ENCODE data around the gene PHTF2.
"Not testable (repeated sequence)": the region's sequence is repeated elsewhere in the genome, so short reads cannot be mapped to it uniquely, and the experiment has no call there.

PHTF2 gene

GRCh38 chr7:77873416-77874327, 75.1 kb downstream of the PHTF2 start:
- H3K9me3 Mint-ChIP-seq, H3K4me3 Mint-ChIP-seq, H3K27ac Mint-ChIP-seq, ATAC-seq, H3K4me1 Mint-ChIP-seq, DNase-seq, H3K27me3 Mint-ChIP-seq: not testable (repeated sequence)

- no peak for DNase-seq
- H3K4me1 Mint-ChIP-seq = peaks cover 6% of the 10 kb centered on the region
- no peak for ATAC-seq
- H3K9me3 Mint-ChIP-seq = no peaks in the 10 kb centered on the region
- no peak overlapping the region for H3K27ac Mint-ChIP-seq
- H3K4me3 Mint-ChIP-seq = no peak overlapping the region
- no peaks in the 10 kb centered on the region for H3K27me3 Mint-ChIP-seq
Measured at GRCh38 chr7:77877791-77878190, 79.2 kb downstream of the PHTF2 start.

DNA sequence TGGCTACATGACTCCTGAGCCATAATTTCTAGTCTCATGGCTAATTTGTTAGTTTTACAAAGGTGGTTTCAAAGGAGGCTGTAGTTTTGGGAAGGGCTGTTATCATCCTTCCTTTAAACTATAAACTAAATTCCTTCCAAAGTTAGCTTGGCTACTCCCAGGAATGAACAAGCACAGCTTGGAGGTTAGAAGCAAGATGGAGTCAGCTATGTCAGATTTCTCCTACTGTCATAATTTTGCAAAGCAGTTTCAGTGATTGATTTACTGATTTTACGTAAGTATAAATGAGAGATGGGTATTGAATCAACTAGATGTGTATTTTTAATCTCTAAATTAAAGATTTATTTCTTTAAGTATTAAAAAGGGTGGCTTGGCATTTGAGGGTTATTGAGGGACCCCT, 79.9 kb downstream of the PHTF2 start:
- Mint-ChIP-seq H3K4me1 (peaks cover 2% of the 10 kb centered on the region), H3K9me3 (no peaks in the 10 kb centered on the region), H3K4me3 (no peak overlapping the region), H3K27me3 (no peaks in the 10 kb centered on the region), H3K27ac (no peak overlapping the region)
- DNase-seq = no peak
- ATAC-seq = no peak

DNA sequence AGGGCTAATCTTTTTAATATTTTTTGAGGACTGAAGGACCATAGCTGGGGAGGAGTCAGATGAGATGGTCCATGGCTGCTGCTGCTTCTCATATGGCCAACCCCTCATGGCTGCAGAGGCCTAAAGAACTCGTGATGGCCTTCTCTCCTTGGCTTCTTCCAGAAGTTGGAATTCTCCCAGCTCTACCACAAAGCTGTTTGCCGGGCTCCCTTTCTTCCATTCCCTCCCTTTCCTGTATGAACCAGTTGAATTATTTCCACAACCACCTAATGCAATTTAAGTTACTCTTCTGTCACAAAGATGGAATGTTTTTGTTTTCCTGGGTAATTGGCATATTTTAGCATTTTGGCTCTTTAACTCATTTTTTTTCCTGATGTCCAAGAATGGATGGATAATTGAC, 80.7 kb downstream of the PHTF2 start:
- no peak overlapping the region for H3K4me3 Mint-ChIP-seq
- H3K27ac Mint-ChIP-seq = no peak overlapping the region
- ATAC-seq (no peak), DNase-seq (no peak)
- no peaks in the 10 kb centered on the region for H3K9me3 Mint-ChIP-seq
- H3K27me3 Mint-ChIP-seq = no peaks in the 10 kb centered on the region
- H3K4me1 Mint-ChIP-seq = no peaks in the 10 kb centered on the region

DNA sequence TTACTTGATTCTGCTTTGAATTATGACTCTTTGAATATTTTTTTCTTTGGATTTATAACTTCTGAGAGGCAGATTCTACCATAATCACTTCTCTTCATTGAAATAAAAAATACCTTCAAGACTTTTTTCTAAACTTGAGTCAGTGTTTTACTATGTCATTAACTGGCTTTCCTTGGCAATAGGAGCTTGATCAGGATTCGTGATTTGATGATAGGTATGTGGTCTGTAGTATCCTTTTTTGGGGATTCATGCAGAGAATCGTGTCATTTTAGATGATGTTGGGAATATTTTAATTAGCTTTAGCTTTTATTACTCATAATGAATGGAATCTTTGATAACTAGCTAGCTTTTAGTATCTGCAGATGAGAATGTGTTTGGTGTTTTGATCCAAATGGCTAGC, 83.3 kb downstream of the PHTF2 start:
- no peaks in the 10 kb centered on the region for H3K9me3 Mint-ChIP-seq
- ATAC-seq (no peak), DNase-seq (no peak)
- H3K27me3 Mint-ChIP-seq = no peaks in the 10 kb centered on the region
- peaks cover 6% of the 10 kb centered on the region for H3K4me1 Mint-ChIP-seq
- H3K4me3 Mint-ChIP-seq = no peak overlapping the region
- no peak overlapping the region for H3K27ac Mint-ChIP-seq

- Mint-ChIP-seq H3K4me3 (no peak overlapping the region), H3K27me3 (no peaks in the 10 kb centered on the region), H3K4me1 (peaks cover 10% of the 10 kb centered on the region), H3K9me3 (no peaks in the 10 kb centered on the region), H3K27ac (no peak overlapping the region)
- ATAC-seq = no peak
- no peak for DNase-seq
Measured at GRCh38 chr7:77885155-77885554, 86.6 kb downstream of the PHTF2 start.

DNA sequence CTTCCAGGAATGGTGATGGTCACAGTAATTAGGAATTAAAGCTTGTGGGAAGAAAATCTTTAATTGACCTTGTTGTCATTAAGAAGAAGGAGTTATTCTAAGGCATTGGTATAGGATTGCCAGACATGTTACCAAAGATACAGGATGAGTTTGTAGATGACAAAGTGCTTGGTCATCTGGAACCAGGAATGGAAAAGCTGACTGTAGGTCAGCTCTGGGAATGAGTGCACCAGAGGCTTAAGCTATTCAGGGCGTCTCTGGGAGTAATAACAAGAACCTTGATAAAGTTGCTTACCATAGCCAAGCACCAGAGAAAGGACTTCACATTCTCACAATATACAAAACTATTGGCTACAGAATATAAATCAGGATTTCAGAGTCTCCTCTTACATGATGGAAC, 89.0 kb downstream of the PHTF2 start:
- Mint-ChIP-seq H3K4me1 (peaks cover 10% of the 10 kb centered on the region), H3K9me3 (no peaks in the 10 kb centered on the region), H3K4me3 (no peak overlapping the region), H3K27me3 (no peaks in the 10 kb centered on the region), H3K27ac (no peak overlapping the region)
- no peak for DNase-seq
- no peak for ATAC-seq

DNA sequence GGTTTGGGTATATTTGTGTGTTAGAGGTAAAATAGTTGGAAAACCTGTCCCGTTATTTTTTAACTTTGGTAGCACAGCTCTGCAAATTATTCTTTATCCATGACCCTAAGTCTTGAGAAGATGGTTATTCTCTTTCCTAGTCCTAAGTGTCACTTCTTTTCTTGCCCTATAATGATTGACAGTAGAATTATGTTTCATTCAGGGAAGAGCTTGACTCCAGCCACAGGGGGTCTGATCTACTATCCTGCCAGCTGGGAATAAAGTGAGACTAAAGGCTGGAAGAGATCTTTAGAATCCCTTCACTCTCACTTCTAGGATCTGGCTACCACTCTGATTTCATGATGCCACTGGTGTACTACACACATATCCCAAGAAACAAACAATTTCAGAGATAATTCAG, 90.4 kb downstream of the PHTF2 start:
- no peak for ATAC-seq
- no peak for DNase-seq
- no peak overlapping the region for H3K4me3 Mint-ChIP-seq
- H3K27me3 Mint-ChIP-seq = no peaks in the 10 kb centered on the region
- H3K9me3 Mint-ChIP-seq = no peaks in the 10 kb centered on the region
- peaks cover 10% of the 10 kb centered on the region for H3K4me1 Mint-ChIP-seq
- H3K27ac Mint-ChIP-seq = no peak overlapping the region

DNA sequence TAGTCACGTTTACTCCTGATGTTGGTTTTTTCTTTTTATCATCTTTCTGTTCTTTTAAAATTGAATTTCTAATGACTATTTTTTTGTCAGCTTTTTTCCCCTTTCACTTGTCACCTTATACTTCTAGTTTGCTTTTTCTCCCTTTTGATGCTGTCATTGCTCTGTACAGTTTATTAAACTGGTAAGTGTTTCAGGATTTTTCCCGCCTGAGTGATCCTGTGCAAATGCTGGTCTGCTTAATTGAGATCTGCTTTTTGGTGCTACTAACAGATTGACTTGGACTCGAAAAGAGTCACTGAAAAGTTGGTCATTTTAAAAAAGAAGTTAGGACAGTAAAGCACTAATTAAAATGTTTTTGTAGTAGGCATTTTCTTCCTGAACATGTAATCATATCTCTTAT, 95.2 kb downstream of the PHTF2 start:
- Mint-ChIP-seq H3K9me3 (no peaks in the 10 kb centered on the region), H3K4me3 (no peak overlapping the region), H3K27ac (no peak overlapping the region), H3K4me1 (no peaks in the 10 kb centered on the region), H3K27me3 (no peaks in the 10 kb centered on the region)
- DNase-seq = no peak
- no peak for ATAC-seq

GRCh38 chr7:77894574-77895091, 96.1 kb downstream of the PHTF2 start:
- ATAC-seq (no peak), DNase-seq (no peak)
- Mint-ChIP-seq H3K27ac (no peak overlapping the region), H3K9me3 (no peaks in the 10 kb centered on the region), H3K27me3 (no peaks in the 10 kb centered on the region), H3K4me1 (no peaks in the 10 kb centered on the region), H3K4me3 (no peak overlapping the region)

DNA sequence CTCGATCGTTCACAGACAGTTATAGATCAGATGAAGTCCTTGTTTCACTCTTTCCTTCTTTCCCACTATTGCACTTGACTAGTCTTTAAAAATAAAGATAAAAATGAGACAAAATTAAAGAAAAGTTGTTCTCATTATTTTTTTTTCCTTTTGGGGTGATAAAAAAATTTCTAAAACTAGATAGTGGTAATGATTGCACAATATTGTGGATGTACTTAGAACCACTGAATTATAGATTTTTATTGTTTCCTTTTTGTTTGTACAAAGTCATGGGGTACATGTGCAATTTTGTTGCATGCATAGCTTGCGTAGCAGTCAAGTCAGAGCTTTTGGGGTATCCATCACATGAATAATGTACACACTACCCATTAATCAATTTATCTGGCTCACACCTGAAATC, 97.3 kb downstream of the PHTF2 start:
- no peak for ATAC-seq
- H3K27me3 Mint-ChIP-seq = no peaks in the 10 kb centered on the region
- no peak for DNase-seq

DNA sequence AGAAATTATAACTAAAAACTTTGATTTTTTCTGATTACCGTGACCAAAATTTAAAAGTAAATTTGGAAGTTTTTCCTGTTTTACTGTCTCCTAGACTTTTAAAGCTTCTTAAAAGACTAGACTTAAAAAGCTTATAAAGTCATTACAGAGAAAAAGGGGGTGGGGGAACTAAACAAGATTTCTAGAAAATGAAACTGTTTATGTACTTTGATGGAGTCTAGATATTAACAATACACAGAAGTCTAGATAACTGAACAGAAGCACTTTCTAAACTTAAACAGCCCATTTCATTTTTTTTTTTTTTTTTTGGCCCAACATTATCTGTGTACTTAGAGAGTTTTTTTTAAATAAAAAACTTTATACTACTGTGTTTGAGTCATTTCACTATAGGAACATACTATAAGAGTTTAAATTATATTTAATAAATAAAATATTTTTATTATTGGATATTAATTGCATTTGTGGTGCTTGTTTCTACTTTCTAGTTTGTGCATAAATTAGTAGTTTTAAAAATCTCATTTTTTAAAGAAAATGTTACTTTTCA, 98.5 kb downstream of the PHTF2 start:
- no peaks in the 10 kb centered on the region for H3K4me1 Mint-ChIP-seq
- H3K27me3 Mint-ChIP-seq = no peaks in the 10 kb centered on the region
- H3K27ac Mint-ChIP-seq = no peak overlapping the region
- H3K4me3 Mint-ChIP-seq = no peak overlapping the region
- DNase-seq (no peak), ATAC-seq (no peak)
- H3K9me3 Mint-ChIP-seq = no peaks in the 10 kb centered on the region

More for the DNA sequence above, 97.3 kb downstream of the PHTF2 start:
- Mint-ChIP-seq H3K9me3 (no peaks in the 10 kb centered on the region), H3K4me1 (no peaks in the 10 kb centered on the region), H3K4me3 (no peak overlapping the region), H3K27ac (no peak overlapping the region)

- Mint-ChIP-seq H3K9me3 (no peaks in the 10 kb centered on the region), H3K27me3 (no peaks in the 10 kb centered on the region), H3K4me1 (no peaks in the 10 kb centered on the region), H3K27ac (no peak overlapping the region), H3K4me3 (no peak overlapping the region)
- DNase-seq = no peak
- no peak for ATAC-seq
Measured at GRCh38 chr7:77899516-77899915, 100.9 kb downstream of the PHTF2 start.

DNA sequence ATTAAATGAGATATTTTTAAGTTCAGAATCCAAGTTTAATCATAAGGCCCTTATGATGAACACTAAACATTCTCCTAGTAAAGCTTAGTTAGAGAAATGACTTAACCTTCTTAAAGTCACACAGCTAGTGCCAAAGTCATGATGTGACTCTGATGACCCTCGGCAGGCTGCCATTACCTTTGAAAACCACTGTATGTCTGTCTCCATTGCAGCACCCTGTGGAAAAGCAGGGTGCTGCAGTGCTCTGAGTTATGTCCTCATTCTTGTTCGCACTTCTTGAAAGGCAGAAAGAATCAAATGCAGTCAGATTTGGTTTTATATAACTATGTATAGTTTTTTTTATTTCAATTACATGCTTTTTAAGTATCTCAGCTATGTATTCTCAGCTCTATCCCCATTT, 105.0 kb downstream of the PHTF2 start:
- Mint-ChIP-seq H3K9me3 (no peaks in the 10 kb centered on the region), H3K4me3 (no peak overlapping the region), H3K27ac (no peak overlapping the region), H3K4me1 (no peaks in the 10 kb centered on the region), H3K27me3 (no peaks in the 10 kb centered on the region)
- ATAC-seq (no peak), DNase-seq (no peak)

- no peak overlapping the region for H3K4me3 Mint-ChIP-seq
- DNase-seq (no peak), ATAC-seq (no peak)
- H3K27ac Mint-ChIP-seq = peak overlapping the region in 1 of 2 donors; percentile 15
- no peaks in the 10 kb centered on the region for H3K4me1 Mint-ChIP-seq
- no peaks in the 10 kb centered on the region for H3K9me3 Mint-ChIP-seq
- H3K27me3 Mint-ChIP-seq = no peaks in the 10 kb centered on the region
Measured at GRCh38 chr7:77904252-77904651, 105.7 kb downstream of the PHTF2 start.

DNA sequence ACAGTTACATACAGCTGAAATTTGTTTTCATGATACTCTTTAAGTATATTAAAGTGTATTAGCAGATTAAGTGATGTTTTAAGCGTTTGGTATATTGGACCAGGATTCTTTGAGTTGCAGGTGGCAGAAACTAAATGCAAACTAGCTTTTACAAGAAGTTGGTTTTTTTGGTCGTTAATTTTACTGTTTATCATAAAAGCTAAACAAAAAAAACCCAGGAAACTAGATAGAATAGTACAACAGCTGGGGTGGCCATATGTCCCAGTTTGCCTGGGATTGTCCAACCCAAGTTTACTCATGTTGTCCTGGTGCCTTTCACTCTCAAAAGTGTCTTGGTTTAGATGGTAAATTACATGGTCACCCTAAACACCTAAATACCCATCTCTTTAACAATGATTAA, 108.7 kb downstream of the PHTF2 start:
- H3K4me1 Mint-ChIP-seq = no peaks in the 10 kb centered on the region
- H3K4me3 Mint-ChIP-seq = no peak overlapping the region
- no peaks in the 10 kb centered on the region for H3K27me3 Mint-ChIP-seq
- no peak overlapping the region for H3K27ac Mint-ChIP-seq
- no peaks in the 10 kb centered on the region for H3K9me3 Mint-ChIP-seq
- ATAC-seq (no peak), DNase-seq (no peak)

All from stimulated activated naive CD8-positive, alpha-beta T cell treated with anti-CD3 and anti-CD28 coated beads, Interleukin-15, amount 100 ng/mL, for 72 hours (primary cell).